ENCODE measurements around the gene IRX6. TPM values are rescaled to one million over a fixed set of nuclear protein-coding genes. Genes with fewer than 3 reads are reported as not detected.

The IRX6 gene
- total RNA-seq, 1 experiment from 2014 or later = not detected

- DNase-seq = no peak
- H2AK5ac ChIP-seq (ENCODE audit: insufficient read length, low read length) = no peak overlapping the region
- no peaks in the 10 kb centered on the region for H3K79me1 ChIP-seq (ENCODE audit: insufficient read depth, low read depth, low read length, poor library complexity, severe bottlenecking)
- H2BK5ac ChIP-seq (ENCODE audit: insufficient read length, low read length) = no peak overlapping the region
- H3K18ac ChIP-seq (ENCODE audit: insufficient read length, low read depth, low read length) = no peak overlapping the region
- no peak overlapping the region for H4K91ac ChIP-seq (ENCODE audit: insufficient read length, low read depth, low read length)
- no peaks in the 10 kb centered on the region for H3K79me2 ChIP-seq (ENCODE audit: insufficient read depth, low read length)
- peaks cover 7% of the 10 kb centered on the region; the same call in 1 of the 2 replicates for H3K4me1 ChIP-seq (ENCODE audit: insufficient read depth, low read length)
- no peak overlapping the region for H4K8ac ChIP-seq (replicated peaks; ENCODE audit: insufficient read length, low read depth, low read length)
- H3K23me2 ChIP-seq (ENCODE audit: insufficient read length, low read depth, low read length, poor library complexity, severe bottlenecking) = no peaks in the 10 kb centered on the region
- H3K27me3 Mint-ChIP-seq (ENCODE audit: low read depth) = peaks cover 2% of the 10 kb centered on the region
- H2BK15ac ChIP-seq (ENCODE audit: low read depth, low read length) = no peak overlapping the region
- no peak overlapping the region for H3K27ac ChIP-seq (ENCODE audit: insufficient read length, low read depth, low read length)
- no peak overlapping the region for H3K4me3 Mint-ChIP-seq
- H3K4ac ChIP-seq (ENCODE audit: low read depth, low read length) = no peak overlapping the region
- H3K9ac ChIP-seq (ENCODE audit: extremely low read depth, insufficient read length, low read length) = no peak overlapping the region
- H3K56ac ChIP-seq (ENCODE audit: insufficient read length, low read depth, low read length) = no peak overlapping the region
- H3K4me1 Mint-ChIP-seq = peaks cover 18 to 31% of the 10 kb centered on the region in 2 experiments
- no peaks in the 10 kb centered on the region for H3K27me3 ChIP-seq (ENCODE audit: insufficient read depth, low read length)
- WGBS (ENCODE audit: extremely low coverage, insufficient read length, low lambda C conversion rate) = no CpG with 5 or more reads among the region's 2 CpGs
- H3K9me3 ChIP-seq (ENCODE audit: control insufficient read depth, low read depth, low read length) = no peaks in the 10 kb centered on the region
- peaks cover 0 to 15% (median 3%) of the 10 kb centered on the region in 3 experiments; a peak in 5 of 7 replicates for H3K36me3 Mint-ChIP-seq (ENCODE audit: insufficient read depth in 1 of 3, low read depth in 3 of 3)
- no peaks in the 10 kb centered on the region for H4K20me1 ChIP-seq (ENCODE audit: control insufficient read depth, insufficient read depth, insufficient read length)
- no peak overlapping the region for H4K5ac ChIP-seq (ENCODE audit: insufficient read length, low read depth, low read length)
- no peak overlapping the region for H2BK12ac ChIP-seq (ENCODE audit: insufficient read length, low read depth, low read length)
- no peak overlapping the region for H3K27ac Mint-ChIP-seq
- H3K4me2 ChIP-seq (ENCODE audit: insufficient read depth, insufficient read length, low read length) = no peak overlapping the region
- H2BK20ac ChIP-seq (ENCODE audit: low read depth, low read length, poor library complexity, severe bottlenecking) = no peak overlapping the region
- H3K9me3 Mint-ChIP-seq = peaks cover 10 to 13% of the 10 kb centered on the region in 2 experiments
- no peak for TF ChIP-seq CTCF (conservative IDR thresholded peaks at IDR 0.05)
- no peak overlapping the region for H2AFZ ChIP-seq (ENCODE audit: low read length)
- H3K23ac ChIP-seq (ENCODE audit: insufficient read length, low read depth, low read length) = no peak overlapping the region
- no peak overlapping the region for H3T11ph ChIP-seq (ENCODE audit: low read length)
- no peak overlapping the region for H3K14ac ChIP-seq (ENCODE audit: insufficient read depth, low read length)
- H2BK120ac ChIP-seq (ENCODE audit: low read depth, low read length, poor library complexity, severe bottlenecking) = no peak overlapping the region
Measured at GRCh38 chr16:55289353-55289752, 34.6 kb upstream of the IRX6 start.
